GM18526 (cell line): ENCODE measurements around the gene MEPCE.
A peak's percentile ranks its signal among the peaks of the same experiment; 100 is the strongest.

Source experiments
- POLR2A ChIP-seq: IDR thresholded peaks from 3 replicates; pipeline ENCODE4 v1.6.1; 2011; ENCODE audit not compliant: insufficient read length; ENCODE audit errors: extremely low read depth

Gene MEPCE

DNA sequence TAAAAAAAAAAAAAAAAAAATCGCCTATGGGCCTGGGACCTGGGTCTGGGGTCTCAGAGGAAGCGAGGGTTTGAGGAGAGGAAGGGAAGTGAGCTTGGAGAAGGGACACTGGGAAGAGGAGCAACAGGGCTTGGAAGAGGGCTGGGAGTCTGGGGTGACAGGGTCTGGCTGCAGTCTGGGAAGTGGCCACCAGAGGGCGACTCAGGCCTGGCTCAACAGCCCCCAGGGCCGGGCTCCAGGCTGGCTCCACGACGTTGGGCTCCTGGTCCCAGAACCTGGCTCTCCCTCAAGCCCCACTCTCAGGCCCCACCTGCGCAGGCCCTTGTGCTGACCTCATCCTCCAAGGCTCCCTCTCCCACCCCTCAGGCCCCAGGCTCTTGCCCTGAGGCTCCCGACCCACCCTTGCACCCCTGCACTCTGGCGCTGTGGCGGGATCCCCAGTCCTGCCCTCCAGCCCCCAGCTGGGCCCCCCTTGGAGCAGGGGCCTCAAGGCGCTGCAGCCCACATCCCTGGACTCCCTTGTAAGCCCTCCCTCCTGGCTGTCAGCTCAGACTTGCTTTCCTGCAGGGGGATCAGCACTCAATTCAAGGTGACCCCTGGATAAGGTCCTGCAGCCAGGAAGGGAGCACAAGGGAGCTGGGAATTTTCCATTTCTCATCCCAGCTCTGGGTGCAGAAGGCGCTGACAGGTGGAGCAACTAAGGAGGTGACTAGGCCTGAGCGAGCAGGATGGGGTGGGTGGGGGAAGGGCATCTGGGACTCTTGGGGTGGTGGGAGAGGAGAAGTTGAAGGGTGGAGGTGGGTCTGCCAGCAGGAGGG lies 39.8 kb downstream of the MEPCE start:
- no peak for TF ChIP-seq POLR2A

DNA sequence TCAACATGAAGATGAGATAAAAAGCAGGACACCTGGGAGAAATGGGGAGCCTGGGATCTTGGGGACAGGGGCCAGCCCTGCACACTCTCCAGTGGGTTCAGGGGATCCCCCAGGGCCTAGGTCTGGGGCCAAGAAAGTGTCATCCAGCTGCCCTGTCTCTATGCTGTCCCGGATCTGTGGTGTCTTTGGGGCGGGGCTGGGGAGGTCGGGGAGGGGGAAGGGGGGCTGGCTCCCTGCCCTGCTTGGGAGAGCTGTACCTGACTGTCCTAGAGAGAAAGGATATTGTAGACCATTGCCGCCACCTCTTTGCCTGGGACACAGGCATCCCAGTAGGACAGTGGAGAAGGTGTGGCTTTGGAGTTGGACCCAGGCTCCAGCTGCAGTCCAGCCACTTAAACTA lies 41.4 kb downstream of the MEPCE start:
- no peak for TF ChIP-seq POLR2A

DNA sequence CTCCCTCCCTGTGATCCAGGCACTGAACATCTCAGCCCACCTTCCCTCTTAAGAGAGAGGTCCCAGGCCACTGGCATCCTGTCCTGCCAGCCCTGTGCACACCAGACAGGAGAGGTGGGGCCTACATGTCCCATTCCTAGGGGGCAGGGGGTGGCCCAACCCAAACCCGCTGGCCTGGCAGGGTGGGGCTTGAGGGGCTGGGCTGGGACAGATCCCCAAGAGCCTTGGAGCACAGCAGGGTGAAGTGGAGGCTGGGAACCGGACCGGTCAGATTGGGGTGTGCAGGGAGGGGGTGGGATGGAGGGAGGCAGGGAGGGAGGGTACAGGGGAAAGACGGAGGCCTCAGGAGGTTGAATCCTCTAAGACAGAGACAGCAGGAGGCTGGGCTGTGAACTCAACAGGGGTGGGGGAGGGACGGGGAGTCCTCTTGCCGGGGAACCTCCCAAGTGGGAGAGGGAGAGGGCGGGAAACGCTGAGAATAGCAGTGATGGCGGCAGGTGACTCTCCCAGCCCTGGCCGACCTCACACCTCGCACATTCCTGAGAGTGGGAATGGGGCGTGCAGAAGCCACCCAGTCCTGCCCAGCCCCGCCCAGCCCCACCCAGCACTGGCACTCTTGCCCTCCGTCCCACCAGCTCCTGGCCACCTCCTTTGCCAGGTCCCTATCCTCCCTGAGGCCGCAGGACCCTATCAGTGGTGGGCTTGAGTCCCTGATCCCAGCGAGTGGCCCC lies 42.7 kb downstream of the MEPCE start:
- TF ChIP-seq POLR2A = no peak

DNA sequence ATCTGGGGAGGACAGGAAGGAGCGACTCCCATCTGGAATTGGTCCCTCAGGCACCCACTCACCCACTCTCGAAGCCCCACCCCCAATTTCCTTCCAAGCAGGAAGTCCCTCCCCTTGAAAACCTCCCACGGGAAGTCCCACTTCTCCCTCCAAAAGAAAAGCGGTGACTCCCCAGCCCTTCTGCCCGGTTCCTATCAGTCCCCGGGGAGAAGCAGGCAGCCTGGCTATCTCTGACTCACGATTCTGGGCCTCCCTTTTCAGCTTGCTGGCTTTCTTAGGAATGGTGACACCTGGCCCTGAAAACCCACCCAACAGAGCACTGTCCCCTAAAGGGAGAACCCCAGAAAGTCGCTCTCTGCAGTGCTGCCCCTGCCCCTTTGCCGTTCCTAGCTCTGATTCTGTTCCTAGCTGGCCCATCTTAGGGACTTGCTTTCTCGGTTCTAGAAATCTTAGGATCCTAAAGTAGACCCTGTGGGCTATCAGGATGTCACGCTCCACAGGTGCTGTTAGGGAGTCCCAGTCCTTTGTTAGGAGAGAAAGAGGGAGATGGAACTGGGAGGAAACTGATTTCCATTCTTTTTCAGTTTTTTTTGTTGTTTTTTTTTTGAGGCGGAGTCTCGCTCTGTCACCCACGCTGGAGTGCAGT lies 43.3 kb downstream of the MEPCE start:
- TF ChIP-seq POLR2A = no peak

DNA sequence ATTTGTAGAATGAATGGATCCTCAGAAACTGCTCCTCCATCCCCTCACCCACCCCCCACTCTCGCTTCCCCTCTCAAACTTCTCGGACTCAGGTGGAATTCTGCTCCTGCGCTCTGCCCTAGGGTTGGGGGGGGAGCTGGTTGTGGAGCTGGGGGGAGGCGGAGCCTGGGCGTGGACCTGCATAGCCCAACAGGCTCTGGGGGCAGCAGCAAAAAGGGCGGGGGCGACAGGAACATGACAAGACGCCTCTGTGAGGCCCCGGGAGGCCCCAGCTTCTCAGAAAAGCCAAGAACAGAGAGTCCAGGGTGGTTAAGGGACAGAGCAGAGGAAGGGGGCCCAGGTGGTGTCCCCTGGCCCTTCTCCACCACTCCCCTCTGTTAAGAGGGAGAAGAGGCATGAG lies 45.9 kb downstream of the MEPCE start:
- TF ChIP-seq POLR2A = no peak

GRCh38 chr7:100476101-100476780 lies 46.6 kb downstream of the MEPCE start:
- TF ChIP-seq POLR2A = no peak

- no peak for TF ChIP-seq POLR2A
Observed at GRCh38 chr7:100476903-100477870, 47.6 kb downstream of the MEPCE start.

DNA sequence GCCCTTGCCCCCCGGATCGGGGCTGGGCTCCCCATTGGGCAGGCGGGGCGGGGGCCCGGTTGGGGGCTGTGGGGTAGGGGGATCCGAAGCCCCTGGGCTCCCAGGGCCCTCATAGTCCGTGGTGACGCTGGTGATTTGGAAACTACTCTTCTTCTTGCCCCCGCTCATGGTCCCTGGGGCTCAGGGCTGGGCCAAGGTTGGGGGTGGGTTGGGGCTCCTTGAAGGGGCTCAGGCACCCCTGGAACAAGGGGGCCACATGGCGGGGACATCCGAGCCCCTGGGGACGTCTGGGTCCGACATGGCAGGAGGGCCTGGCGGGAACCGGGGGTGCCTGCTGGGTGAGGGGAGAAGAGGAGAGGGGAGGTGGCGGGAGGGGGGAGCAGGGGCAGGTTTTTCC lies 48.2 kb downstream of the MEPCE start:
- no peak for TF ChIP-seq POLR2A

GRCh38 chr7:100478958-100479660 lies 49.5 kb downstream of the MEPCE start, which contains the start of gene TSC22D4:
Gene TSC22D4, minus strand, starts transcription at chr7:100479214. Its CDS starts 1,176 bp downstream, at chr7:100478038.
- TF ChIP-seq POLR2A = peak; percentile 66

GRCh38 chr7:100481466-100481865 lies 51.8 kb downstream of the MEPCE start:
- no peak for TF ChIP-seq POLR2A

DNA sequence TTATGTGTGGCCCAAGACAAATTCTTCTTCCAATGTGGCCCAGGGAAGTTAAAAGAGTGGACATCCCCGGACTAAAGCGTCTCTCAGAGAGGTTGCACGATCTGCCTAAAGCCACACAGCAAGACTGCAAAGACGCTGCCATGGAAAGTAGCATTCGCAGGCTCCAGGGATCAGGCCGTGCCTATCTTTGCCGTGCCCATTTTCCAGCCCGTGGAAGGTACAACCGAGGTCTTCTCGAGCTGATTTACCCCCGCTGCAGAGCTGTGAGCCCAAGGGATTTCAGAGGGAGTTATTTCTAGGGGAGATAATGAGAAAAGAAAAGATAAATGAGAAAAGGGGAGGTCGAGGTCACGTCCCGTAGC lies 53.1 kb downstream of the MEPCE start:
- no peak for TF ChIP-seq POLR2A

DNA sequence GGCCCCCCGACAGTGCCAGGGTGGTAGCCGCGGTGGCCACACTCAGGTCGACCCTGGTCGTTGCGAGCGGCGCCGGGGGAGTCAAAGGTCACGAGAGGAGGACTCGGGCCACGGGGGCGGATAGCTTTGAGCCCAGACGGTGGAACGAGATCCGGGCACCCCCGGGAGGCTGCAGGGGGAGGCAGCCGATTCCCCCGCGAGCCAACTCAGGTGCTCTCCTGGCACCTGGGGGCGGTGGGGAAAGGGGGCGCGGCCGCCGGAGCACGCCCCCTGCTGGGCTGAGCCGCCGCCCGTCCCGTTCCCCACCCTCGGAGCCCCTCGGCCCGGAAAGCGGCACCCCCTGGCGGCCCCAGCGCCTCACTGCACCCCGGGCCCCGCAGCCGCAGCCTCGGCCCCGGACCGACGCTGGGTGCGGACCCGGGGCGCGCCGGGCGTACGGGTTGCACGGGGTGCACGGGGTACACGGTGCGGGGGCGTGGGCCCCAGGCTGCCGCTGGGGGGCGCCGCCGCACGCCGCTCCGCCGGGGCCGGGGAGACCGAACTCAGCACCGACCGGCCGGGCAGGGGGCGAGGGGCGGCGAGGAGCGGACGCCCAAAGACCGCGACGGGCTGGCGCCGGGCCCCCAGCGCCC lies 53.6 kb downstream of the MEPCE start:
- TF ChIP-seq POLR2A = no peak
